ENCODE data around the gene CCSER1.

CCSER1 gene

DNA sequence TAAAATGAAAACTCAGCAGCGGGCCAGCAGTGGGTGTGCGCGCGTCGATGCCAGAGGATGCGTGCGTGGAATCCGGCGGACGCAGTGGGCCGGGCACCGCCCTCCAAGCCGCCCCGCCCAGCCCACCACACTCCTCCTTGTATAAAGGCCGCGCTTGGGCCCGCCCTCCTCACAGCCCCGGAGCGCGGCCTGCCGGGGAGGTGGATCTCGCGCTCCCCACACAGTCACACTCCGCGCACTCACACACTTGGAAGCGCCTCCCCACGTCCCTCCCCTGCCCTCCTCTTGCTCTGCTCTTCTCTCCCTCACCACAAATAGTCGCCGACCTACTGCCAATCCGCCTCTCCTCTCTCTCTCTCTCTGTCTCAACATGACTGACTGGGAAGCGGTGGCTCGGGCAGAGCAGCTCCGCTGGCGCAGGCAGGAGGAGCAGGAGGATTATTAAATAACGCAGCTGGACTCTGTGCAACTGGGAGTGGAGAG, at the start of gene CCSER1:
Gene CCSER1 (plus strand): TSS at position 172 of the 483 bp plus-strand sequence.
- DNase-seq = peak; percentile 62

DNA sequence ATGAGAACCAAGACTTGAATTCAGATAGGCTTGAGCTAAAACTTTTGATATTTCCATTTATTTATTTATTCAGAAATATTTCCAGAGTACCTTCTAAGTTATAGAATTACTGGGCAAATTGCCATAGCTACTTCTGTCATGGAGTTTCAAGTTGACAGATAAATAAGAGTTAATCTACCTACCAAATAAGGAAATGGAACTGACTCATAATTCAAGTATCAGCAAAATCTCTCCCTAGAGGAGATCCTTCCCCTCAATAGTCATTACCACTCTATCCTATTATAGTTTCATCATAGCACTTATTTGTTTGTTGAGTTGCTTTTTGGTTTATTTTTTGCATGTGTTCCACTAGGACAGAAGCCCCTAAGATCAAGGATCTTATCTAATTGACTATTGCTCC, 48.8 kb upstream of the CCSER1 start:
- no peak for DNase-seq

DNA sequence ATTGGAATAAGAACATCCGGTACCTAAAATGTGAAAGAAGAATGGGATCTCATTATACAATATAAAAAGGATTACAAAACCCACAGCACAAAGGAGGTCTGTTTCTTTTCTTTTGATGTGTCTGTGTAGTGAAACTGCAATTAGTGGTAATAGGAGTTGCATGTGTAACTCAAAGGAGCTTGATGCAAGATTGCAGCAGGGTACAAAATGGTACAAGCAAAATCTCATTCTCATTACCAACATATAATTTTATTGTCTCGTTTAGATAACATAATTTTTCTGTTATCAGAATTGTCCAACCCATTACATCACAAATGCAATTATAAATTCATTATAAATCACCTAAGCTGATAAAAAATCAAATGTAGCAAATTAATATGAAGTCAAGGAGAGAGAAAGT, 47.1 kb upstream of the CCSER1 start:
- no peak for DNase-seq

DNA sequence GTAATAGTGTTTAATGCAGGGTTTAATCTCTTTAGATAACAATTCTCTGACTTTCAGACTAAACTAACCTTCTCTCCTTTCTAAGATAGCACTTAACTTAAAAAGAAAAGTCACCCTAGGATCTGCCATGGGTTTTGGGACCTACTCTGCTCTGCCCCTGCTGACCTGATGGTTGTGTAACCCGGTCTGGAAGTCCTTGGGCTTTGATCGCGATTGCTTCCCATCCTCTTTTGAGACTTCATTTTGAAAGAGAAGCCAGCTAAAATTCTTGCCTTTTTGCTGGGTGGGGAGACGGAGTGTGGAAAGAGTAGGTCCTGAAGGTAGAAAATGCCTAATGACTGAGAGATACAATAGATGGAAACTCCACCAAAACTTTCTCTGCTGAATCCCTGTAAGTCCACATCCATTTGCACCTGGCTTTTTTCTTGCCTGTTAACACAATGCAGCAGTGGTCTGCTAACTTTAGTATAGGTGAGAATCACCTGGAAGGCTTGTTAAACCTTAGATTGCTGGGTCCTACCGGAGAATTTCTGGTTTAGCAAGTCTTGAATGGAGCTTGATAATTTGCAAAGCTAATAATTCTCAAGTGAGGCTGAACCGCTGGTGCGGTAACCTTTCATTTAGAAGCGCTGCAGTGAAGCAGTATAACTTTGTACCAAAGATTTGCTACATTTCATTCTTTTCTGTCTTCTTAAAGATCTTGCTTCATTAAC, 45.6 kb upstream of the CCSER1 start:
- DNase-seq = no peak

DNA sequence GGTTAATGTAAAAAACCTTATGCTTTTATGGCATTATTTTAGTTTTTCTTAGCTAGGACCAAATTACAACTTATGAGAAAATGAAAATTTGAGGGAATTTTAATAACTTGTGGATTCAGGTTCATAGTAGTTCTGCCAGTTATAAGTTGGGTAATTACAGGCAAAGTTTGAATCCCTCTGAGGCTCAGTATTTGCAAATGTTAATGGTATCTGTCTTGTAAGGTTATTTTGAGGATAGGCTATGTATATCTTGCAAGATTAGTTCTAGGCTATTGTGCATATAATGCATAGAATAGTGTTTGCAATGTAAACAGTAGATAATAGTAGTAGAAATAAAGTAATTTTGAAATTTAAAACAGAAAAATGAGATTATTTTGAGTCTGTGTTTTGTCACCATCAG, 44.7 kb upstream of the CCSER1 start:
- DNase-seq = no peak

DNA sequence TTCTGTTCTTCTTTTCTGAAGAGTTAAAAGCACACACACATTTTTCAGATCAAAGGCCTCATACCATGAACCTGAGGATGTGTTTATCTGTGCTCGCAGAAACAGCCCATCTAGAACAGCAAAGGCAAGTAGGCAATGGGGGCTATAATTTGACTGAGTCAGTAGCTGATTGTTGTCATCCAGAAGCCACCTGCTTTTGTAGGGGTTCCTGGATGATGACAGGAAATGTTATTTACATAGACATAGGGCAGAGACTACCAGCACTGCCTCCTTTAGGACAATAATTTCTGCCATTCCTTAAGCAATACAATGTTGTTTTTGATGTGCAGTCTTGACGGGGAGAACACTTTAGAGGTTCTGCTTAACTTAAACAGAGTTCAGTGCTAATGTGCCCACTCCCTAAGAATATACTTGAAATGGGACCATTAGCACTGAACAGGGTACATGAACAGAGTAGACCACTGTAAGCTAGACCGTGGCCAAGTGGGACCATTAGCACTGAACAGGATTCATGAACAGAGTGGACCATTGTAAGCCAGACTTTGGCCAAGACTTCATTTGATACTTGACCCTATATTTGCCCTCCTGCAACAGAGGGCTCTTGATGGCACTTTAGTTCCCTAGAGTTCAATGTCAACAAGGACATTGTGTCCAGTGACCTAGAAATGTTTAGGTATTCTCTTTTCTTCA, 42.8 kb upstream of the CCSER1 start:
- DNase-seq = no peak

DNA sequence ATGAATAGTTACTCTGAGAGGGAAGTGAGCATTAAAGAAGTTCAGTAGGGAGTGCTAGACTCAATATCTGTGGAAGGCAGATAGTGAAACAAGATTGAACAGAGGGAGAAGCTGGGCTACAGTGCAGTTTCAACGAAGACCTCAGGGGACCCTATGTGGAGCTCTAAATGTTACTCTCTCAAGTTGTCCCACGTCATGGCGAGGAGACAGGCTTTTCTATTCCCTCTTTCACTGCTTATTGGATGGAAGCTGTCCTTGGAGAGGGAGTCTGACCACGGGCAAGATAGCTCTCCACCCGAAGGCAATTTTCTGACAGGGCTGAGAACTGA, 42.3 kb upstream of the CCSER1 start:
- DNase-seq = no peak

DNA sequence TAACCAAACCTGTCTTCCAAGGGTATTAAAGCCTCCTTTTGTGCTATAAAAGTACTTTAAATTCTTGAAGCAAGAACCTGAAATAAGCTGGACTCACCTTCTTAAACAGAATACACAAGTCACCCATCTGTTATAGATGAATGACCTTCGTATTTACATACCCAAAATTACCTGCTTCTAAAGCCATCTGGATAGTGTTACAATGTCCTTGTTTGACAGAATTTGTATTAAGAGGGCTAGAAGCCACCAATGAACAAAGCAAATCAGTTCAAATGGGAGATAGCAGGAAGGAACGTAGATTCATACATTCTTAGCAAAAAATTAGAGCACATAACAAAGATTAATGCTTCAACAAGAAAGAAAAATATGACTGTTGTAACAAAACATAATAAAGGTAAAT, 33.7 kb upstream of the CCSER1 start:
- no peak for DNase-seq

DNA sequence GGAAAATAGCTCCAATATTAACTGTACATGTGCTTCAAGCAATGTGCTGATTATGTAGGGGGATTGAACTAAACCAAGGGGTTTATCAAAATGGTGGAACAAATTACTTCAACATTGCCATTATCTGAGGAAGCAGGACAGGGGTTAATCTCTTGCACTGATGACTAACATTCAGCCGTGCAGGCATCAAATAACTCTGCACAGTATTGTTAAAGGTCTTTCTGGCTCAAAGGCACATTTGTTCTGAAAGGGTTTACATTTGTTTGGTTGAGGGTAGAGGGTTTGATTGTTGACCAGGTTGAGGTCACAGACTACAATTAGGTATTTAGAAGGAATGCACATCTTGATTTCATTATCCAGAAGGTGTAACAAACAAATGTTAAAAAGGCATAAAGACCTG, 32.2 kb upstream of the CCSER1 start:
- no peak for DNase-seq

DNA sequence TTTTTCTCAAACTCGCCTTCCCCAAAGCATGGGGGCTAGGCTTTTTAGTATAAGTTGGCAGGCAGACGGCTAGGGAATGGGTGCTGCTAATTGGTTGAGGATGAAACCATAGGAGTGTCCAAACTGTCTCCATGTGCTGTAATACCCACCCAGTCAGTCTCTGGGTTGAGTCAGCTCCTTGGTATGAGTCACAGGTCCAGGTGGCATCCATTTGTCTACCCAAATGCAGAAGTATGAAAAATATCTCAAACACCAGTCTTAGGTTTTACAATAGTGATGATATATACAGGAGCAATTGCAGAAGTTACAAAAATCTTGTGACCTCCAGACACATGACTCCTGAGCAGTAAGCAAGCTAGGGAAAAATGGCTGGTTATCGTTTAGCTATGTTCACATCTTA, 27.4 kb upstream of the CCSER1 start:
- no peak for DNase-seq

DNA sequence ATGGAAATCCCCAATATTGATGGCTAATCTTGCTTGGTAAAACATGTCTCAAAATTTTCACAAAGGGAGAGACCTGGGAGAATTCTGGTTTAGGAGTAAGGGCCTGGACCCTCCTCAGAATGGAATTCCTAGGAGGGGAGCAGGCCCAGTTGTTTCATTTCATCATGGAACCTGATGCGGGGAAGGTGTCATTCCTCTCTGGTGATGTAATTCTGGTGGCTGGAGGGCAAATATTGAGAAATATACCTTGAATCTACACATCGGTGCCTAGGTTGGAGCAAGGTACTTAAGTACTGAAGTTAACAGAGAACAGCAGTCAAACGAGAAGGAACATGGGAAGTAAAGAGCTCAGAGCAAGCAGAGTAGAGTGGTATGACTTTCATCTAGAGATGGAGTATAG, 23.2 kb upstream of the CCSER1 start:
- no peak for DNase-seq

DNA sequence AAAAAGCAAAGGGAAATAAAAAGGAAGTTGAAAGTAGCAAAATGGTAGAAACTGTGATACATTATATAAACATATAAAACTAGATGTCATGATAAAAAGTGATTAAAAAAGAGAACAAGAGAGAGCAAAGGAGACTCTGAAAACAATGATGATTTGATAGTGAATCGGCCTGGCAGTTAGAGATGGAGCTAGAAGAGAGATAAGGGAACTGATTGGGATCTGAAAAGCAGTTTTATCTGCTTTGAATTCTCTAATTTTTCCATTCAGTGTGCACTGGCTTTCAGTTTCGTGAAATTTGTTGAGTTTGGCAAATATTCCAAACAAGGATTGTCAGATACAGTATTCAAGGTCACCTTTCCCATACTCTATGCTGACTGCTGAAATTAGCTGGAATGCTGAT, 21.9 kb upstream of the CCSER1 start:
- DNase-seq = no peak

DNA sequence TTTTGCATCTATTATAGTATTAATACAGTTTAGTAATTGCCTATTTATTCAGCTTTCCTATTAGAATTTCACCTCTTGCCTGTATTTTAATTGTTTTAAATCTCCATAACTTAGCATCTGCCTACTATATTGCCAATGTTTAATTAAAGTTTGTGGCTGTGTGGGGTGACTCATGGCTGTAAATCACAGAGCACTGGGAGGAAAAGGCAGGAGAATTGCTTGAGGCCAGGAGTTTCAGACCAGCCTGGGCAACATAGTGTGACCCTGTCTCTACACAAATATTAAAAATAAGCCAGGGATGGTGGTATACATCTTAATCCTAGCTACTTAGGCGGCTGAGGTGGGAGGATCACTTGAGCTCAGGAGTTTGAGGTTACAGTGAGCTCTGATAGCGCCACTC, 14.5 kb upstream of the CCSER1 start:
- no peak for DNase-seq

DNA sequence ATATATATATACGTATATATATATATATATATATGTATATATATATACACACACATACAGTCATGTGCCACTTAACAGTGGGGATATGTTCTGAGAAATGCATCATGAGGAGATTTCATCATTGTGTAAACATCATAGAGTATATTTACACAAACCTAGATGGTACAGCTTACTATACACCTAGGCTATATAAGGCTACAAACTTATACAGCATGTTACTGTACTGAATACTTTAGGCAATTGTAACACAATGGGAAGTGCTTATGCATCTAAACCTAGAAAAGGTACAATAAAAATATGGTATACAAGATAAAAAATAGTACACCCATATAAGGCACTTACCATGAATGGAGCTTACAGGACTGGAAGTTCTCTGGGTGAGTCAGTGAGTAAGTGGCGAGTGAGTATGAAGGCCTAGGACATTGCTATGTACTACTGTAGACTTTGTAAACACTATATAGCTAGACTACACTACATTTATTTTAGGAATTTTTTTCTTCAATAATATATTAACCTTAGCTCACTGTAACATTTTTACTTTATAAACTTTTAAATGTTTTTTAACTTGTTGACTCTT, 13.2 kb upstream of the CCSER1 start:
- no peak for DNase-seq

DNA sequence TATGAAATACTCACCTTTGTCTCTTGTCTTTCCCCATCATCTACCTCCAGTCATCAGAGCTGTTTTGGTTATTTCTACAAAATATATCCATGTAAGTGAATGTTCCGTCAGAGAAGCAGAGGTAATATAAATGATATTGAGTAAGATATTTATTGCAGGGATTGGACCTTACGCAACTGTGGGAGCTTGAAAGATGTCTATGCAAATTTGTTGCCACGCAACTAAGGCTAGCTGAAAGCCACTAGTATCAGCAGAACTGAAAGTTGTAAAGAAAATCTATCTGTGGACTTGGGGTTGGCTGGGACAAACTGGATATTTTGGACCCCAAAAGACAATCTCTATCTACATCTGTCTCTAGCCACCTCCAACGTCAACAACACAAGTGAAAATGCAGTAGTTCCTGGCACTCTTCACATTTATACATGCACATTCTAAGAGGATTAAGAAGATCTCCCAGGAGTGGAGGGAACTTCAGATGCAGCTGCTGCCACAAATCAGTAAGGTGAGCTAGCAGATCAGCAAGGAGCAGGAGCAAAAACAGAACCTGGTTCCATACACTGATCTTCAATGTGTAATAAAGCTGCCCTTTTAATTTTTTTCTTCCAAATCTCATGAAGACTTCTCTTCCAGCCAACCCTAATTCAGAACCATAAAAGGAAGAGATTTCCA, 8.5 kb upstream of the CCSER1 start:
- no peak for DNase-seq

DNA sequence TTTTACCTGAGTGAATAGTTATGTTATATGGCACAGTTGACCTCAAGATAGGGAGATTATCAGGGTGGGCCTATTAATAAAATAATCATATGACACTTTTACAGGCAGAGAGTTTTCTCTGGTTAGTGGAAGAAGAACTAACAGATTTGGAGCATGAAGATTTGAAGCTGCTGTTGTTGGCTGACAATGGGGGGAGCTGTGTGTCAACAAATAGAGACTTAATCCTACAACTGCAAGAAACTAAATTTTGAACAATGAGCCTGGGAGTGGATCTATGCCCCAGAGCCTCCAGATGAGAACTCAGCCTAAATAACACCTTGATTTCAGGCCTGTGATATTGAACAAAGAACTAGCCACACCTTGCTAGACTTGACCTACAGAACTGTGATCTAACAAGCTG, 7.2 kb upstream of the CCSER1 start:
- DNase-seq = no peak

DNA sequence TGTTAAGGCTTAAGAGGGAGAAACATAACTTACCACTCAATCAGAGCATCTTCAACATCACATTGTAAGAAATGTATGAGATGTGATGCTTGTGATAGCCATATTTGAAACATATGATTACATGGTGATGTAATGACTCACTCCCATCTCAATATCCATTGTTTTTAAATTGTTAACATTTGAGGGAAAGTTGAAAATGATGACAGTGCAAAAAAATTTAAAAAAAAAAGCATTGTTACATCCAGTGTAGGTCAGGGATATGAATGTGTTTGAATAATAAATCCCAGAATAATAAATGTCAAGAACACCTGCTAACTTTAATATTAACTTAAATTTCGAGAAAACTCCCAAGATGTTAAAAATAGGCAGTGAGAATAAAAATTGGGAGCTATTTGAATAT, 6.4 kb upstream of the CCSER1 start:
- no peak for DNase-seq

DNA sequence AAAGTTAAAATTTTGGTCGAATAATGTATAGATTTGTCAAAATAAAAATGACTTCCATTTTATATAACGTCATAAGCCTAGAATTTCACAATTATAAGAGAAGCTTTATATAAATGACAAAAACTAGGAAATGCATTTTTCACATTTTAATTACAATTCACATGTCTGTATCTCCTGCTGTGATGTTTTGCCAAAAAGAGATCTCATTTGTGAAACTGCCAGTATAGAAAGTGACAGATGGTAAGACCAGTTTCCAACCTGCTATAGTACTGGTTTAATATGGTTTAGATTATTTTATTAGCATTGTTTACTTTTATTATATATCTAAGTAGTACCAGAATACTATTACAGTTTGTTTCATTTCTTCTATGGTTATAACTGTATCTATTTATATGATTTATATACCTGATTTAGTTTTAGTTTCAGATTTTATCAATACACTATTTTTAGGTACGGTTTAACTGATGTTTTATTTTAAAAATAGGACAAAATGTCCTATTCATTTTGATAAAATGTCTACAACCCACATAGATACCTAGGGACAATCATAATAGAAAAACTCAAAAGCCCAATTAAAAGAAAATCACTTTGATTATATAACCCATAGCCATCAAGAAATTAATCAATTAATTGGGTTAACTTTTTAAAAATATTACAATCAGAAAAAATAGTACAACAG, 5.4 kb upstream of the CCSER1 start:
- no peak for DNase-seq

DNA sequence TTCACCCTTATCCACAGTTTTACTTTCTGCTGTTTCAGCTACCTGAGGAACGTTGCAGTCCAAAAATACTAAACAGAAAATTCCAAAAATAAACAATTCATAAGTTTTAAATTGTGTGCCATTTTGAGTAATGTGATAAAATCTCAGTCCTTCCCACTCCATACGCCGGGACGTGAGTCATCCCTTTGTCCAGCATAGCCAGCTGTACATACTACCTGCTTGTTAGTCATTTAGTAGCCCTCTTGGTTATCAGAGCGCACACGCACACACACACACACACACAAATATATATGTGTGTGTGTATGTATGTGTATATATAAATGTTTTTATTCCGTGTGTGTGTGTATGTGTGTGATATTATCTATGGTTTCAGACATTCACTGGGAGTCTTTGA, 4.8 kb upstream of the CCSER1 start:
- no peak for DNase-seq

DNA sequence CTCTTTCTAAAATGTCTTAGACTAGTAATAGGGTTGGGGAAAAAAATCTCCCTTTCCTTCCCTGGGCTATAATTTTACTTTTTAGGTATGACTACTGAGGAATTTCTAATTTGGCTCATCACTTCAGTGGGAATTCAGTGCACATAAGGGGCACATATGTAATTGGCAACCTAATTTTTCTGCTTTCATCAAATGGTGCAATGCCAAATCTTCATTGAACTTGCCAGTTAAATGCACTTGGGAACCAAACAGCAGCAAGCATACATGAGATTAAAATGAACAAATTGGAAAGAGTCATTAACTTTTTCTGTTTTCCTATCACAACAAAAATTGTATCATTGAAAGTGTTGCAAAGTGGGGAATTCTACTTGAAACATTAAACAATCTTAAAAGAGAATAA, 2.9 kb upstream of the CCSER1 start:
- no peak for DNase-seq

DNA sequence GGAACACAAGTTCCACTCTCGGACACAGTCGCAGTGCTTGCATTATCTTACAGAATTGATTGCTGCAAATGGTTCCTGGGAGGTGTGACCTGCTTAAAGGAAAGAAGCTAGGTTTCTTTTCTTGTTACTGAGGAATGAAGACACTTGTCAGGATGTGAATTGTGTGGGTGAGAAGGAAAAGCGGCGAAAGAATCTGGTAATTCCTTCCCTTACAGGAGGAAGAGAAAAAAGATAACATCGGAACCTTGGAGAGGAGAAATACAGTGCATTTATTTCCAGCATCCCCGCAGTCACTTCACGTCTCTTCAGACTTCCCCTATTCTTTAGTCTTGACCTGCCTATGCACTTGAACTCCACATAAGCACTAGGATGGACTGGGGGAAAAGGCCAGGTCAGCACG, 389 bp upstream of the CCSER1 start:
- DNase-seq = no peak

DNA sequence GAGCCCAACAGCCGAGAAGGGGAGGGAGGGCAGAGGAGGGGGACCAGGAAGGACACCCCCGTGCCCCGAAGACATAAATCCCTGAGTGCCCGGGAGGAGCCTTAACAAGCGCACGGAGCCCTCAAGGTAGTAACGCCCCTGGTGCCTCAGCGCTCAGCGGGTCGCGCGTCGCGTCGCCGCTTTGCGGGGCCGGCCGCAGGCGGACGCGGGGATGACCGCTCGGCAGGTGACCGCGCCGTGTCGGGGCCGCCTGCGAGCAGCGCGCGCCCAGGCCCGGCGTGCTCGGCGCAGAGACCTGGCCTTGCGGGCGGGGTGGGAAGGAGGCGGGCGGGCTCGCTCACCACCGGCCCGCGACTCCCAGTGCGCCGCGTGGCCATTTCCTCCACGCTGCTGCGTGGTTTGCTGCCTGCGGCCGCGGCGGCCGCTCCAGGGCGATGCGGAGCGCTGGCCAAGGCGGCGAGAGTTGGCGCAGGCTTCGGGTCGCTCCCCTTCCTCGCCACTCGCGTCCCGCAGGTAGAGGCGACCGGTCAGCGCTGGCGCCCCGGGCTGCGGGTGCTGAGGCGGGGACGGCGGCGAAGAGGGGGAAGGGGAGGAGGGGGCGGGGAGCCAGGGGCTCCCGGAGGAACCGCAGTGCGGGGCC, 632 bp downstream of the CCSER1 start:
- no peak for DNase-seq

DNA sequence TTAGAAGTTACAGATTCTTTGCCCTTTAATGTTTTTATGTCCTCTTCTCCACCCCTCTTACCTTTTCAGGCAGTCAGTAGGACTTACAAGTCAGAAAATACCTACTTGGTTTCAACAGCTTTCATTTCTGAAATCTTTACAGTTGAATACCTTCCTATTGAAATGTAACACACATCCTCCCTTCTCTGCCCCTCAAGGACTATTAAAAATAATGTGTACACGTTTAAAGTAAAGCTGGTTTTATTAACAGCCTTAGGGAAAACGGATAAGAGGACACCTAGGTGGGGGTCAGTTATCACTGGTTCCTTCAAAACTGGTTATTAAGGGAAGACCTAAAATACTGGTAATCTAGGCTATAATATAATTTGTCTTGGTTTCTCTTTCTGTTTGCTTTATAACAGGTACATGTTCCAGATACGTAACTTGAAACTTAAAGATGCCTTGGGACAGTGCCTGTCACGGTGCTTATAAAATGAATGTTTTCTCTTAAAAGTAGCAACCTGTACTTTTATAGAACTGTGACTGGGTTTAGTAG, 1.8 kb downstream of the CCSER1 start:
- no peak for DNase-seq

Measured in CD4-positive, alpha-beta T cell treated with Interleukin-12 subunit alpha and Interleukin-12 subunit beta, for 1 hour (primary cell).